Osteoblast (primary cell): ENCODE results near the gene LRRTM1. TPM values are rescaled to one million over a fixed set of nuclear protein-coding genes. Genes with fewer than 3 reads are reported as not detected.

Experiments
- DNase-seq: peaks from one replicate; pipeline ENCODE4 v3.0.0; 2011; ENCODE audit warnings: low spot score, mixed read lengths; ENCODE audit not compliant: insufficient read length; ENCODE audit errors: missing footprints
- H2AFZ ChIP-seq: 2 replicates; pipeline ENCODE4 v1.6.0; 2011; ENCODE audit warnings: mild to moderate bottlenecking, low read length
- H3K27ac ChIP-seq: 2 replicates; pipeline ENCODE4 v1.5.1; 2011; ENCODE audit warnings: mild to moderate bottlenecking, low read depth, low read length, moderate library complexity
- H3K27me3 ChIP-seq: 2 replicates; pipeline ENCODE4 v1.6.0; 2012; ENCODE audit warnings: mild to moderate bottlenecking, control low read depth, inconsistent platforms, low read length, moderate library complexity; ENCODE audit not compliant: insufficient read depth
- H3K36me3 ChIP-seq: 2 replicates; pipeline ENCODE4 v1.5.1; 2011; ENCODE audit warnings: mild to moderate bottlenecking, low read length, control low read depth, moderate library complexity; ENCODE audit not compliant: insufficient read depth
- H3K4me1 ChIP-seq: 2 replicates; pipeline ENCODE4 v1.5.1; 2011; ENCODE audit warnings: mild to moderate bottlenecking, low read length, control low read depth, moderate library complexity; ENCODE audit not compliant: insufficient read depth
- H3K4me2 ChIP-seq: 2 replicates; pipeline ENCODE4 v1.6.0; 2011; ENCODE audit warnings: mild to moderate bottlenecking, low read length; ENCODE audit not compliant: insufficient read depth
- H3K4me3 ChIP-seq: fragments of 200-600 bp; sonication (generic); 3 replicates; pipeline ENCODE4 v1.5.1; 2012; ENCODE audit warnings: mild to moderate bottlenecking, low read length, inconsistent platforms; ENCODE audit not compliant: insufficient read depth
- H3K79me2 ChIP-seq: 2 replicates; pipeline ENCODE4 v1.6.0; 2012; ENCODE audit warnings: mild to moderate bottlenecking, low read length, control low read depth, inconsistent platforms; ENCODE audit not compliant: insufficient read depth
- H3K9me3 ChIP-seq: 2 replicates; pipeline ENCODE4 v1.5.1; 2011; ENCODE audit warnings: low read depth, low read length, control low read depth
- H4K20me1 ChIP-seq: 2 replicates; pipeline ENCODE4 v1.6.0; 2012; ENCODE audit warnings: mild to moderate bottlenecking, low read length, control low read depth; ENCODE audit not compliant: insufficient read depth
- total RNA-seq: library from RNA; depleted of rRNA; stranded (reverse); fragments of >200 nt; gene quantifications from 2 replicates; pipeline ENCODE4 v1.2.3, GENCODE V29; 2012
- TF ChIP-seq, protein P1 (sequence below): IDR thresholded peaks from 2 replicates; pipeline ENCODE4 v1.5.1; 2011; ENCODE audit warnings: mild to moderate bottlenecking, low read depth, low read length, moderate library complexity; ENCODE audit errors: extremely low read depth

The LRRTM1 gene
- total RNA-seq, 1 donor, result not detected

DNA sequence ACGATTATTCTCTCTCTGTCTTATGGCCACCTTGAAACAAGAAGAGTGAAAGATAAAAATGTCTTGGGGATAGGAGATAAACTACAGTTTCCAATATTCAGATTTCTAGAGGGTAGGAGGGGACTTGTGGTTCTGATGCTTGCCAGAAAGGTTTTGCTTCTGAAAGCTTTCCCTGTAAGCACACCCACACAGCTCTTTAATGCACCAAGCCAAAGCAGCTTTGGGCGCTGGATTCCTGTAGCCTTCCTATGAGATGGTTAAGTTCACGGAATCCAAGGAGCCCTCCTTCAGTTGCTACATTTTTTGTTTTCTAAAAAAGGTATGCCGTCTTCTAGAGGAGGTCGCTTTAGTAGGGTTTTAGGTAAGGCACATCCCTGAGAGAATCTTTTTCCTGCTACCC lies 4.9 kb downstream of the LRRTM1 start:
- no peak overlapping the region for H3K4me2 ChIP-seq
- H2AFZ ChIP-seq, result no peak overlapping the region

DNA sequence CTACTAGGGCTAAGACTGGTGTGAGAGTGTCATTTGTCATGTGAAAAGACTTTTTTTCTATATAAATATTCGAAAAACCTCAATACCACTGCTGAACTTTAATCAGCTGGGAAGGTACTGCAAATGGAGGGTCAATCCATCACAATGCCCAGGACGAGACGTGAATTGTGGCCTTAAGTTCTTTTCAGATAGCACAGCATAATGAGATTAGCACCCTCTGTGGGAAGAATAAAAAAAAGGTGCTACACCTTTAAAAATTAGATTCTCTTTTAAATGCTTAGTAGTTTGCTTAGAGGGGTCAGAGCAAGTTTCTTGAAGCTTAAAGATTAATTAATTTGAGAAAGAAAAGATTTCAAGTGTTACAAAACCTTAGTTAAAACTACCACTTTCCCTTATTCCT lies 5.6 kb downstream of the LRRTM1 start:
- no peak overlapping the region for H2AFZ ChIP-seq
- H3K79me2 ChIP-seq, result no peaks in the 10 kb centered on the region
- H3K9me3 ChIP-seq, result no peaks in the 10 kb centered on the region
- no peak overlapping the region for H3K4me2 ChIP-seq
- TF ChIP-seq, protein P1, sequence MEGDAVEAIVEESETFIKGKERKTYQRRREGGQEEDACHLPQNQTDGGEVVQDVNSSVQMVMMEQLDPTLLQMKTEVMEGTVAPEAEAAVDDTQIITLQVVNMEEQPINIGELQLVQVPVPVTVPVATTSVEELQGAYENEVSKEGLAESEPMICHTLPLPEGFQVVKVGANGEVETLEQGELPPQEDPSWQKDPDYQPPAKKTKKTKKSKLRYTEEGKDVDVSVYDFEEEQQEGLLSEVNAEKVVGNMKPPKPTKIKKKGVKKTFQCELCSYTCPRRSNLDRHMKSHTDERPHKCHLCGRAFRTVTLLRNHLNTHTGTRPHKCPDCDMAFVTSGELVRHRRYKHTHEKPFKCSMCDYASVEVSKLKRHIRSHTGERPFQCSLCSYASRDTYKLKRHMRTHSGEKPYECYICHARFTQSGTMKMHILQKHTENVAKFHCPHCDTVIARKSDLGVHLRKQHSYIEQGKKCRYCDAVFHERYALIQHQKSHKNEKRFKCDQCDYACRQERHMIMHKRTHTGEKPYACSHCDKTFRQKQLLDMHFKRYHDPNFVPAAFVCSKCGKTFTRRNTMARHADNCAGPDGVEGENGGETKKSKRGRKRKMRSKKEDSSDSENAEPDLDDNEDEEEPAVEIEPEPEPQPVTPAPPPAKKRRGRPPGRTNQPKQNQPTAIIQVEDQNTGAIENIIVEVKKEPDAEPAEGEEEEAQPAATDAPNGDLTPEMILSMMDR, result no peak
- H4K20me1 ChIP-seq, result no peaks in the 10 kb centered on the region
- H3K4me3 ChIP-seq, result no peak overlapping the region
- no peaks in the 10 kb centered on the region for H3K36me3 ChIP-seq
- no peaks in the 10 kb centered on the region for H3K4me1 ChIP-seq
- H3K27ac ChIP-seq, result no peak overlapping the region
- no peak for DNase-seq
- H3K27me3 ChIP-seq, result peaks cover 1% of the 10 kb centered on the region

More for the DNA sequence above, 4.9 kb downstream of the LRRTM1 start:
- no peaks in the 10 kb centered on the region for H3K9me3 ChIP-seq
- no peaks in the 10 kb centered on the region for H3K4me1 ChIP-seq
- no peaks in the 10 kb centered on the region for H3K79me2 ChIP-seq
- DNase-seq, result no peak
- H4K20me1 ChIP-seq, result no peaks in the 10 kb centered on the region
- H3K4me3 ChIP-seq, result no peak overlapping the region
- H3K27ac ChIP-seq, result no peak overlapping the region
- H3K27me3 ChIP-seq, result peaks cover 4% of the 10 kb centered on the region
- TF ChIP-seq, protein P1, result no peak
- no peaks in the 10 kb centered on the region for H3K36me3 ChIP-seq

DNA sequence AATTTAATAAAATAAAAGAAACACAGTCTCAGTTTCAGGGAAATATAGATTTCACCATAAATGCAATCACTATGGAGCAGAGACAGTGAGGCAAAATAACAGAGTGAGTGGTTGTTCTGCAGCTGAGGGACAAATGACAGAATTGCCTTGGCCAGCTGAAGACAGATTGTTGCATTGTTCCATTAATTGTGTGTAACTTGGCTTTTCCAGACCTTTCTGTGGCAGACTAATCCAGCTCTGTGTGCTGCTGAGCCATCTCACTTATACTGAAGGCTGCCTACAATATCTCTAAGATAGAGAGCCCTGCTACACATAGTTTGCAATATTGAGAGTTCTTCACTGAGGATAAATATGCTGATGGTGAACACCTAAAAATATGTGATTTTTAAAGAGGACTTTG lies 11.5 kb downstream of the LRRTM1 start:
- no peaks in the 10 kb centered on the region for H3K27me3 ChIP-seq
- no peaks in the 10 kb centered on the region for H3K4me1 ChIP-seq
- no peaks in the 10 kb centered on the region for H3K79me2 ChIP-seq
- no peak overlapping the region for H3K4me3 ChIP-seq
- H4K20me1 ChIP-seq, result no peaks in the 10 kb centered on the region
- DNase-seq, result no peak
- H2AFZ ChIP-seq, result no peak overlapping the region
- TF ChIP-seq, protein P1, result no peak
- no peaks in the 10 kb centered on the region for H3K36me3 ChIP-seq
- no peaks in the 10 kb centered on the region for H3K9me3 ChIP-seq
- H3K4me2 ChIP-seq, result no peak overlapping the region
- no peak overlapping the region for H3K27ac ChIP-seq

DNA sequence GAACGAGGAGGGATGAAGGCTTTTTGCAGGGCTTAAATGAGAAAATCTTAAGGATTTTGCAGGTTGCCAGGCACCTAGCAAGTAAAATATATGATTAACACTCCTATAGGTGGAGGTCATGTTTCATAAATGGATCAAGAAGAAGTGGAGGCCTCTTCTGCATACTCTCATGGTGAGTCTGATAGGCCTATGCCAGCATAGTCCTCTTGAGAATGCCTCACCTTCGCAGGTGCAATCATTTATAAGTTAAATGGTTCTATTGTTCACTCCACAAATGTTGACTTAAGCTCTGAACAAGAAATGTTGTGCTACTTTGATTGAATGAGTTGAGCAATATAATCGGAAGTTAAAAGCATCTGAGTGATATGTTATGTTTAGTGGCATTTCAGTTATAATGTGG lies 12.1 kb downstream of the LRRTM1 start:
- Histone ChIP-seq H4K20me1 (no peaks in the 10 kb centered on the region), H3K4me2 (no peak overlapping the region), H3K9me3 (no peaks in the 10 kb centered on the region), H3K27ac (no peak overlapping the region), H3K36me3 (no peaks in the 10 kb centered on the region), H3K4me3 (no peak overlapping the region), H2AFZ (no peak overlapping the region), H3K4me1 (no peaks in the 10 kb centered on the region), H3K27me3 (no peaks in the 10 kb centered on the region), H3K79me2 (no peaks in the 10 kb centered on the region)
- TF ChIP-seq, protein P1, result no peak
- DNase-seq, result no peak
